ENCODE data around the gene LPA.

Gene LPA

DNA sequence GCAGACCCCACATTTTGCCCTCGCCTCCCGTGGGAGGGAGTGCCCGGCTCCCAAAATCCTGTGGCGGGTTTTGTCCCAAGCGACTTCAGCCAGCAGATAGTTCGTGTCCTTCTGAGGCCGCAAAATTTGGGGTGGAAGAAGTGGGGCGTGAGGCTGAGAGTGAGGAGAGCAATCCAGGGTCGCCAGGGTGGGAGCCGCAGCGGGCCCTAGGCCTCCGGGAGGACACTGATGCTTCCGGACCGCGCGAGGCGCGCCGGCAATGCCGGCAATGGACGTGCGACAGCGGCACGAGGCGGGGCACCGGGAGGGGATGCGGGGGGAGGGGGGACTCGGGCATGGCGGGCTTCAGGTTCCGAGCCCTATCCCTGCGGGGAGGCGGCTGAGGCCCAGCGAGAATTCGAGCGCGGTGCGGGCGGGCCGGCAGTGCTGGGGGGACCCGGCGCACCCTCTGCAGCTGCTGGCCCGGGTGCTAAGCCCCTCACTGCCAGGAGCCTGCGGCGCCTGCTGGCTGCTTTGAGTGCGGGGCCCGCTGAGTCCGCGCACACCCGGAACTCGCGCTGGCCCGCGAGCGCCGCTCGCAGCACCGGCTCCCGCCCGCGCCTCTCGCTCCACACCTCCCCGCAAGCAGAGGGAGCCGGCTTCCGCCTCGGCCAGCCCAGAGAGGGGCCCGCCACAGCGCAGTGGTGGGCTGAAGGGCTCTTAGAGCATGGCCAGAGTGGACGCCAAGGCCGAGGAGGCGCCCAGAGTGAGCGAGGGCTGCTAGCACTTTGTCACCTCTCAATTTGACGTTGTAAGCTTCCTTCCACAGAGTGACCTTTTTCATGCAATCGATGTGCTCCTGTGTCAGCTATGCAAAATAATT, 143.8 kb downstream of the LPA start:
- peak overlapping the region; percentile 62 to 64 for H3K4me3 ChIP-seq (replicated peaks in 1 of 2; ENCODE audit: low read depth in 2 of 2, low read length in 2 of 2)
- TF ChIP-seq, protein P1, sequence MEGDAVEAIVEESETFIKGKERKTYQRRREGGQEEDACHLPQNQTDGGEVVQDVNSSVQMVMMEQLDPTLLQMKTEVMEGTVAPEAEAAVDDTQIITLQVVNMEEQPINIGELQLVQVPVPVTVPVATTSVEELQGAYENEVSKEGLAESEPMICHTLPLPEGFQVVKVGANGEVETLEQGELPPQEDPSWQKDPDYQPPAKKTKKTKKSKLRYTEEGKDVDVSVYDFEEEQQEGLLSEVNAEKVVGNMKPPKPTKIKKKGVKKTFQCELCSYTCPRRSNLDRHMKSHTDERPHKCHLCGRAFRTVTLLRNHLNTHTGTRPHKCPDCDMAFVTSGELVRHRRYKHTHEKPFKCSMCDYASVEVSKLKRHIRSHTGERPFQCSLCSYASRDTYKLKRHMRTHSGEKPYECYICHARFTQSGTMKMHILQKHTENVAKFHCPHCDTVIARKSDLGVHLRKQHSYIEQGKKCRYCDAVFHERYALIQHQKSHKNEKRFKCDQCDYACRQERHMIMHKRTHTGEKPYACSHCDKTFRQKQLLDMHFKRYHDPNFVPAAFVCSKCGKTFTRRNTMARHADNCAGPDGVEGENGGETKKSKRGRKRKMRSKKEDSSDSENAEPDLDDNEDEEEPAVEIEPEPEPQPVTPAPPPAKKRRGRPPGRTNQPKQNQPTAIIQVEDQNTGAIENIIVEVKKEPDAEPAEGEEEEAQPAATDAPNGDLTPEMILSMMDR (IDR thresholded peaks at IDR 0.05; ENCODE audit: low read depth, low read length) = no peak
- peak; percentile 43 to 76 for DNase-seq (ENCODE audit: low read depth in 2 of 2)

DNA sequence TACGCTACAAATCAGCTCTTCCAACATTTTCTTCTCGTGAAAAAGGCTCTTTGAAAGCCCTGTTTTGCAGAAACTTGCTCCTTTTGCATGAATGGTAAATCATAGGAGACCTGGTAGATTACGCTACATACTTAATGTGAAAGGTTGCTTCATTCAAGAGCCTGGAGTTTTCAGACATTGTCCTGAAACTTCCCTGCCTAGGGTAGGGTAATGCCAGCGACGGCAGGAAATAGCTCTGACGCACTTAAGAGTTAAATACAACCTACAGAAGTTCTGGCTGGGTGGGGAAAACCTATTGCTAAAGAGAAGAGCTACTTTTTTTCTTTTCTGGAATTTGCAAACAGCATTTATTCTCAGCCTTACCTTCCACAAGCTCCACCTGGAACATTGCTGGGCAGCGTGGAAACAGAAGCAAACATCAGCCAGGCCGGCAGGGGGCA, 144.5 kb downstream of the LPA start:
- peak in 1 of 2 donors; percentile 74 for DNase-seq (ENCODE audit: low read depth in 2 of 2)
- TF ChIP-seq, protein P1 (IDR thresholded peaks at IDR 0.05; ENCODE audit: low read depth, low read length) = peak; percentile 92
- H3K4me3 ChIP-seq (replicated peaks in 1 of 2; ENCODE audit: low read depth in 2 of 2, low read length in 2 of 2) = peak overlapping the region; percentile 62 to 64

DNA sequence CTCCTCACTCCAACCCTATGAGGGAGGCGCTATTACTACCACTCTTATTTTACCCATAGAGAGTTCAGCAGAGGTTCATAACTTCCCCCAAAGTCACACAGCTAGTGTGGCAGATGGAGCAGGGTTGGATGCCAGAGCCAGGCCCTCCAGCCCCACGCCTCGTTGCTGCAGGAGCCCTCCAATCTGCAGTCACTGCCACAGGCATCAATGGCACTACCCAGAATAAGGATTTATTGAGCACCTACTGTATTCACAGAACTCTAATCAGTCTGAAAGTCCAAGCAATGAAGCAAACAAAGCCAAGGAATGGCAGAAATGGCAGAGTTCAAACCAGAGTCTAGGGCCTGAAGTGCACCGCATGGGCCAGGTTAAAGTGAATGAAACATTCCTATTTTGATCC, 144.9 kb downstream of the LPA start:
- TF ChIP-seq, protein P1 (IDR thresholded peaks at IDR 0.05; ENCODE audit: low read depth, low read length) = no peak
- no peak for DNase-seq (ENCODE audit: low read depth in 2 of 2)
- no peak overlapping the region for H3K4me3 ChIP-seq (replicated peaks in 1 of 2; ENCODE audit: low read depth in 2 of 2, low read length in 2 of 2)

DNA sequence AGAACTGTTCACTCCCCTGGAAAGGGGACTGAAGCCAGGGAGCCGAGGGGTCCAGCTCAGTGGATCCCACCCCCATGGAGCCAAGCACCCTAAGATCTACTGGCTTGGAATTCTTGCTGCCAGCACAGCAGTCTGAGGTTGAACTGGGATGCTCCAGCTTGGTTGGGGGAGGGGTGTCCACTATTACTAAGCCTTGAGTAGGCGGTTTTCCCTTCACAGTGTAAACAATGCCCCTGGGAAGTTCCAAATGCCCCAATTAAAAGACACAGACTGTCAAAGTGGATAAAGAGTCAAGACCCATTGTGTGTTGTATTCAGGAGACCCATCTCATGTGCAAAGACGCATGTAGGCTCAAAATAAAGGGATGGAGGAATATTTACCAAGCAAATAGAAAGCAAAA, 150.2 kb downstream of the LPA start:
- no peak overlapping the region for H3K4me3 ChIP-seq (replicated peaks in 1 of 2; ENCODE audit: low read depth in 2 of 2, low read length in 2 of 2)
- TF ChIP-seq, protein P1 (IDR thresholded peaks at IDR 0.05; ENCODE audit: low read depth, low read length) = no peak
- DNase-seq (ENCODE audit: low read depth in 2 of 2) = peak in 1 of 2 donors; percentile 22

DNA sequence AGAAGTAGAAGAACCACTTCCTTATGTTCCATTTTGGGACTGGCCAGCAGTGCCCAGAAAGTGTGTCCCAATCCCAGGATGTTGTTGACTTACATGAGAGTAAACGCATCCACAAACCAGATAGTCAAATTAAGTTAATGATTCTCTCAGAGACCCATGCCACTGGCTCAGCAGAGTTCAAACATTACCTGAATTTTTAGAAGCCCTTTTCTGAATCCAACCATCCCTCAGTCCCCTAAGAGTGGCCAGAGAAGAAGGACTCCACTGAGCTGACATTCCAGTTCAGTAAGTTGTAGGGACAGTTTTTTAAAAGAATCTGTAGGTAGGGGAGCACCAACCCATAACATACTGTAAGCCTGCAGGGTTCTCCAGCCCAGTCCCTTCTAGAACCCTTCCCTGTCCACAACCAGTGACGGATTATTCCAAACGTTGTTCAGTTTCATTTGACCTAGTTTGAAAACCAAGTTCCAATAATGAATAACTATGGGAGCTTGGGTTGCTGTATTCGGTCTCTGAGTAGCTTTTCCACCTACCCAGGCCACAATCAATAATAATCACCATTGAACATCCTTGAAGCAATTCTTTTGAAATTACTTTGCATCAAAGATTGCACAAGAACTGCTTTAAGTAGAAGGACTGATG, 153.0 kb downstream of the LPA start:
- TF ChIP-seq, protein P1 (IDR thresholded peaks at IDR 0.05; ENCODE audit: low read depth, low read length) = no peak
- no peak for DNase-seq (ENCODE audit: low read depth in 2 of 2)
- no peak overlapping the region for H3K4me3 ChIP-seq (replicated peaks in 1 of 2; ENCODE audit: low read depth in 2 of 2, low read length in 2 of 2)

GRCh38 chr6:160510199-160510598, 153.9 kb downstream of the LPA start:
- peak; percentile 40 to 75 for DNase-seq (ENCODE audit: low read depth in 2 of 2)
- H3K4me3 ChIP-seq (replicated peaks in 1 of 2; ENCODE audit: low read depth in 2 of 2, low read length in 2 of 2) = no peak overlapping the region
- TF ChIP-seq, protein P1 (IDR thresholded peaks at IDR 0.05; ENCODE audit: low read depth, low read length) = no peak

Data from cardiac fibroblast (primary cell).